Hepatocyte (in vitro differentiated cells): ENCODE measurements around the gene ISY1.

Source experiments
- EZH2phosphoT487 ChIP-seq: fragments of 200-600 bp; sonication (generic); IDR thresholded peaks from one replicate; pipeline ENCODE4 v1.6.1; 2018; ENCODE audit warnings: antibody characterized with exemption, mild to moderate bottlenecking, low read depth, moderate library complexity; ENCODE audit not compliant: unreplicated experiment, severe bottlenecking
- TF ChIP-seq, protein P1 (sequence below): fragments of 200-600 bp; sonication (generic); IDR thresholded peaks from 2 replicates; pipeline ENCODE4 v1.5.1; 2016; ENCODE audit warnings: antibody characterized with exemption, mild to moderate bottlenecking; ENCODE audit not compliant: poor library complexity

DNA sequence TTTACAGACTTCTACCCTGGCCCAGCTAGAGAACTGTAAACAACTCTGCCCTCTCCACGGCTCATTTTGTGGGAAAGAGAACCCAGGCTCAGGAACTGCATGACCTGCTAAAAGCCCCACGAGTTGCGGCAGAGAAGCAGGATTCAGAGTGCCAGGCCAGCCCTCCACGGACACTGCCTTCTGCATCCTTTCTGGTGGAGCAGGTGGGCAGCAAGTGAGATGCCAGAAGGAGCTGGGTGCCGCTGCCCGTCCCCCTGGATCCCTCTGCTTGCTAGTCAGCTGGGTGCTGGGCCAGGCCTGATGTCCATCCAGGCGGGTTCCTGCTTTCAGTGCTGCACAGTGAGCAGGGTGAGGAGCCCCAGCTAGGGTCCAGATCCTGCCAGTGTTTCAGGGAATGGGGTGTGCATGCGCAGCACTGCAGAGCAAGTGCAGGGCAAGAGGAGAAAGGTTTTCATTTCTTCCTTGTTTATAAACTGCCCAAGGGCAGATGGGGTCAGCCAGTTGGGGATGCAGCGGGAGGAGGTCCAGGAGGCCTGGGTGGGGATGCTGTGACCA, 34.1 kb downstream of the ISY1 start:
- TF ChIP-seq, protein P1, sequence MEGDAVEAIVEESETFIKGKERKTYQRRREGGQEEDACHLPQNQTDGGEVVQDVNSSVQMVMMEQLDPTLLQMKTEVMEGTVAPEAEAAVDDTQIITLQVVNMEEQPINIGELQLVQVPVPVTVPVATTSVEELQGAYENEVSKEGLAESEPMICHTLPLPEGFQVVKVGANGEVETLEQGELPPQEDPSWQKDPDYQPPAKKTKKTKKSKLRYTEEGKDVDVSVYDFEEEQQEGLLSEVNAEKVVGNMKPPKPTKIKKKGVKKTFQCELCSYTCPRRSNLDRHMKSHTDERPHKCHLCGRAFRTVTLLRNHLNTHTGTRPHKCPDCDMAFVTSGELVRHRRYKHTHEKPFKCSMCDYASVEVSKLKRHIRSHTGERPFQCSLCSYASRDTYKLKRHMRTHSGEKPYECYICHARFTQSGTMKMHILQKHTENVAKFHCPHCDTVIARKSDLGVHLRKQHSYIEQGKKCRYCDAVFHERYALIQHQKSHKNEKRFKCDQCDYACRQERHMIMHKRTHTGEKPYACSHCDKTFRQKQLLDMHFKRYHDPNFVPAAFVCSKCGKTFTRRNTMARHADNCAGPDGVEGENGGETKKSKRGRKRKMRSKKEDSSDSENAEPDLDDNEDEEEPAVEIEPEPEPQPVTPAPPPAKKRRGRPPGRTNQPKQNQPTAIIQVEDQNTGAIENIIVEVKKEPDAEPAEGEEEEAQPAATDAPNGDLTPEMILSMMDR, result no peak
- no peak for TF ChIP-seq EZH2phosphoT487
